CD14-positive monocyte (primary cell): Measurements from ENCODE around the gene ST7L. TPM values are rescaled to one million over a fixed set of nuclear protein-coding genes. Genes with fewer than 3 reads are reported as not detected.

ENCODE experiments used
- DNase-seq, 3 donors: peaks; one replicate each; pipeline ENCODE4 v3.0.0-alpha.2; 2011 to 2022
- H2AFZ ChIP-seq: 2 replicates; pipeline ENCODE4 v1.6.0; 2012; ENCODE audit warnings: mild to moderate bottlenecking, low read depth, low read length, inconsistent platforms; ENCODE audit not compliant: insufficient read depth, poor library complexity, severe bottlenecking
- H3K27ac ChIP-seq, 2 donors: 1 replicate in 1 of 2; 2 replicates in 1 of 2; pipeline ENCODE4 v1.5.1; 2012 to 2013; ENCODE audit warnings: low read length in 2 of 2, control low read depth in 1 of 2, inconsistent platforms in 1 of 2, low read depth in 1 of 2, mild to moderate bottlenecking in 1 of 2
- H3K27me3 ChIP-seq, 2 donors: one replicate each; pipeline versions ENCODE4 v1.6.0 to v1.6.1; 2011 to 2013; ENCODE audit warnings: low read length in 2 of 2; ENCODE audit not compliant: control insufficient read depth in 2 of 2, insufficient read depth in 2 of 2
- H3K36me3 ChIP-seq, 2 donors: replicated peaks in 1 of 2; 1 replicate in 1 of 2; 2 replicates in 1 of 2; pipeline versions ENCODE4 v1.5.1 to v1.6.1; 2012 to 2013; ENCODE audit warnings: low read length in 2 of 2, control low read depth in 1 of 2, inconsistent platforms in 1 of 2, mild to moderate bottlenecking in 1 of 2; ENCODE audit not compliant: insufficient read depth in 2 of 2, control insufficient read depth in 1 of 2
- H3K4me1 ChIP-seq, 2 donors: 1 replicate in 1 of 2; 2 replicates in 1 of 2; pipeline versions ENCODE4 v1.5.1 to v1.6.1; 2012 to 2013; ENCODE audit warnings: low read length in 2 of 2, control low read depth in 1 of 2, inconsistent platforms in 1 of 2, mild to moderate bottlenecking in 1 of 2, moderate library complexity in 1 of 2; ENCODE audit not compliant: insufficient read depth in 2 of 2, control insufficient read depth in 1 of 2
- H3K4me2 ChIP-seq: replicated peaks from 2 replicates; pipeline ENCODE3; 2012; ENCODE audit warnings: low read length, moderate library complexity, mild to moderate bottlenecking; ENCODE audit not compliant: poor library complexity, severe bottlenecking; ENCODE audit errors: extremely low read depth
- H3K4me3 ChIP-seq, 3 experiments: fragments of 200-600 bp in 1 of 3; sonication (generic) in 1 of 3; replicated peaks in 1 of 3; 1 replicate in 2 of 3; 2 replicates in 1 of 3; pipeline ENCODE4 v1.5.1; 2011 to 2013; ENCODE audit warnings: low read length in 3 of 3, mild to moderate bottlenecking in 3 of 3, control low read depth in 2 of 3, low read depth in 2 of 3, inconsistent platforms in 1 of 3, moderate library complexity in 1 of 3
- H3K79me2 ChIP-seq: 2 replicates; pipeline ENCODE4 v1.6.0; 2012; ENCODE audit warnings: mild to moderate bottlenecking, control low read depth, inconsistent platforms, low read length, moderate library complexity; ENCODE audit not compliant: insufficient read depth
- H3K9ac ChIP-seq: 2 replicates; pipeline ENCODE4 v1.6.0; 2017; ENCODE audit warnings: low read length, mild to moderate bottlenecking; ENCODE audit not compliant: insufficient read depth, poor library complexity, severe bottlenecking
- H3K9me3 ChIP-seq, 2 donors: replicated peaks in 1 of 2; 1 replicate in 1 of 2; 2 replicates in 1 of 2; pipeline versions ENCODE4 v1.5.1 to v1.6.1; 2012 to 2013; ENCODE audit warnings: low read length in 2 of 2, control low read depth in 1 of 2; ENCODE audit not compliant: control insufficient read depth in 1 of 2, insufficient read depth in 1 of 2
- H4K20me1 ChIP-seq: 2 replicates; pipeline ENCODE4 v1.6.0; 2012; ENCODE audit warnings: mild to moderate bottlenecking, low read length, control low read depth, moderate library complexity; ENCODE audit not compliant: insufficient read depth
- H3K27ac Mint-ChIP-seq, 7 donors: one replicate each; pipeline ENCODE4 v1.8.0; 2020; ENCODE audit warnings: mild to moderate bottlenecking in 7 of 7, mixed read lengths in 7 of 7, moderate library complexity in 6 of 7, inconsistent platforms in 2 of 7
- H3K27me3 Mint-ChIP-seq, 3 donors: one replicate each; pipeline ENCODE4 v1.8.0; 2021 to 2022; ENCODE audit warnings: low read depth in 3 of 3, mild to moderate bottlenecking in 3 of 3, mixed read lengths in 3 of 3, moderate library complexity in 3 of 3, inconsistent platforms in 1 of 3
- H3K36me3 Mint-ChIP-seq, 2 donors: one replicate each; pipeline ENCODE4 v1.8.0; 2020; ENCODE audit warnings: mixed read lengths in 2 of 2, inconsistent platforms in 1 of 2, mild to moderate bottlenecking in 1 of 2
- H3K4me1 Mint-ChIP-seq: one replicate; pipeline ENCODE4 v1.8.0; 2020; ENCODE audit warnings: mild to moderate bottlenecking, mixed read lengths
- H3K4me3 Mint-ChIP-seq, 2 donors: one replicate each; pipeline ENCODE4 v1.8.0; 2020; ENCODE audit warnings: mild to moderate bottlenecking in 2 of 2, mixed read lengths in 2 of 2, moderate library complexity in 1 of 2
- H3K9me3 Mint-ChIP-seq, 7 donors: one replicate each; pipeline ENCODE4 v1.8.0; 2020 to 2022; ENCODE audit warnings: mixed read lengths in 7 of 7, mild to moderate bottlenecking in 6 of 7, moderate library complexity in 6 of 7, inconsistent platforms in 2 of 7
- CTCF ChIP-seq: fragments of 200-600 bp; IDR thresholded peaks from one replicate; pipeline ENCODE4 v1.8.0; 2022; ENCODE audit warnings: antibody characterized with exemption, mild to moderate bottlenecking
- WGBS: methylation state at CpG from one replicate; pipeline ENCODE4 v1.1.5; 2013; ENCODE audit warnings: missing lambda C conversion rate; ENCODE audit not compliant: insufficient coverage; 5-methylcytosine and 5-hydroxymethylcytosine counted together
- intact Hi-C, 2 donors: fragments of 100-400 bp; cut with micrococcal nuclease; formaldehyde crosslinking; loops; one replicate each; pipeline versions ENCODE4 v1.15.0 to v1.15.1; 2023
- polyA plus RNA-seq, 3 donors: library from polyadenylated mRNA; depleted of rRNA in 1 of 3; unstranded in 2 of 3; stranded (reverse) in 1 of 3; fragments of 300-500 nt in 2 of 3; fragments of >200 nt in 1 of 3; fragmentation: Illumina TruSeq in 2 of 3; gene quantifications; 1 replicate in 2 of 3; 2 replicates in 1 of 3; pipeline ENCODE4 v1.2.3, GENCODE V29; 2012 to 2021

The ST7L gene
- polyA plus RNA-seq, 3 donors: 5.4 to 10.0 (median 6.1) TPM

GRCh38 chr1:112605633-112606327 lies 13.2 kb downstream of the ST7L start:
- no peak overlapping the region for H3K9ac ChIP-seq
- no peak for TF ChIP-seq CTCF
- peaks cover 3% of the 10 kb centered on the region in 2 donors for H3K4me1 ChIP-seq
- 83% methylated on average over 1 of the region's 4 CpGs for WGBS
- no peak overlapping the region for H3K27ac ChIP-seq
- H3K36me3 ChIP-seq: peaks cover 24 to 57% of the 10 kb centered on the region in 2 donors
- H2AFZ ChIP-seq: no peak overlapping the region
- Mint-ChIP-seq H3K9me3 (peaks cover 0 to 2% (median 0%) of the 10 kb centered on the region in 7 donors), H3K4me1 (peaks cover 7% of the 10 kb centered on the region), H3K27me3 (peaks cover 0 to 2% (median 0%) of the 10 kb centered on the region in 3 donors), H3K36me3 (peaks cover 57 to 72% of the 10 kb centered on the region in 2 donors), H3K27ac (peak overlapping the region in 1 of 7 donors; percentile 2), H3K4me3 (no peak overlapping the region)
- DNase-seq: no peak
- H3K4me2 ChIP-seq: no peak overlapping the region
- H3K4me3 ChIP-seq: no peak overlapping the region
- no peaks in the 10 kb centered on the region for H4K20me1 ChIP-seq
- H3K79me2 ChIP-seq: no peaks in the 10 kb centered on the region
- no peaks in the 10 kb centered on the region for H3K27me3 ChIP-seq
- intact Hi-C loops: no loop called here
- H3K9me3 ChIP-seq: no peaks in the 10 kb centered on the region

- no peak for TF ChIP-seq CTCF
- intact Hi-C loops: no loop called here
- Mint-ChIP-seq H3K36me3 (peaks cover 44 to 54% of the 10 kb centered on the region in 2 donors), H3K4me3 (no peak overlapping the region), H3K27ac (no peak overlapping the region), H3K9me3 (peaks cover 0 to 2% (median 0%) of the 10 kb centered on the region in 7 donors), H3K4me1 (peaks cover 13% of the 10 kb centered on the region), H3K27me3 (peaks cover 0 to 2% (median 0%) of the 10 kb centered on the region in 3 donors)
- Histone ChIP-seq H3K79me2 (no peaks in the 10 kb centered on the region), H3K36me3 (peaks cover 13 to 42% of the 10 kb centered on the region in 2 donors), H3K27ac (no peak overlapping the region), H3K9ac (no peak overlapping the region), H3K4me1 (peaks cover 5 to 9% of the 10 kb centered on the region in 2 donors), H3K9me3 (no peaks in the 10 kb centered on the region), H4K20me1 (no peaks in the 10 kb centered on the region), H3K4me2 (no peak overlapping the region), H2AFZ (no peak overlapping the region), H3K27me3 (no peaks in the 10 kb centered on the region), H3K4me3 (no peak overlapping the region)
- WGBS: no CpG with 5 or more reads among the region's 1 CpG
- DNase-seq: no peak
Observed at GRCh38 chr1:112603541-112603940, 15.4 kb downstream of the ST7L start.
